Measurements from ENCODE around the gene TBC1D1. TPM values are rescaled to one million over a fixed set of nuclear protein-coding genes. Genes with fewer than 3 reads are reported as not detected.
A peak's percentile ranks its signal among the peaks of the same experiment; 100 is the strongest.

The TBC1D1 gene
- total and polyA plus RNA-seq, 2 of the 8 experiments (the other 6 are each of a cell fraction or from before 2014, with no cell fraction given): 96.9 to 162 TPM

DNA sequence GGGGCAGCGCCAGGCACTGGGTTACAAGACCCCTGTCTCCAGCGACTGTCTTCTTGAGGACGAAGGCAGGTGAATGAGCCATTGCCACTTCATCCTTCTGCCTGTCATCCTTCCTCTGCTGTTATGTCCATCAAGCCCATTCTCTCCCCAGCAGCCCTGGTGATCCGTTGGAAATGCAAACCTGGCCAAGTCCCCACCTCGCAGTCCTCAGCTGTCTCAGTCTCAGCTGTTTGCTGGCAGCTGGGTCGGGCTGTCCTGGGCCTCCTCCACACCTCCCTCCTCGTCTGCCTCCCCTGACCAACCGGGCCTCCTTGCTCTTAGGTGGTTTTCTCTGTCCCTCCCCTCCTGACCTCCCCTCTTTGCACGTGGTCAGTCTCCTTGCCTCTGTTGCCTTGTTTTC, 107.3 kb downstream of the TBC1D1 start:
- Histone ChIP-seq H3K4ac (replicated peaks; ENCODE audit: insufficient read length, low read depth, low read length) (no peak overlapping the region), H3K18ac (ENCODE audit: extremely low read depth, low read length) (no peak overlapping the region), H4K20me1 (replicated peaks in 1 of 2; ENCODE audit: control insufficient read depth in 1 of 2, insufficient read depth in 2 of 2, low read length in 2 of 2) (peaks cover 0 to 2% of the 10 kb centered on the region in 2 experiments), H3K79me1 (ENCODE audit: low read depth, low read length) (peaks cover 11% of the 10 kb centered on the region), H3K23ac (ENCODE audit: insufficient read length) (no peak overlapping the region), H3K23me2 (ENCODE audit: low read depth, low read length) (no peaks in the 10 kb centered on the region), H2BK5ac (ENCODE audit: low read depth, low read length) (no peak overlapping the region), H3K9me3 (ENCODE audit: insufficient read depth in 2 of 2, low read depth in 1 of 2, low read length in 1 of 2) (no peaks in the 10 kb centered on the region), H4K5ac (ENCODE audit: insufficient read length, low read depth, low read length) (no peak overlapping the region), H3K4me3 (ENCODE audit: extremely low read depth in 1 of 4, insufficient read depth in 2 of 4, low read depth in 3 of 4, low read length in 4 of 4) (no peak overlapping the region), H2BK15ac (ENCODE audit: low read length) (no peak overlapping the region), H3K36me3 (ENCODE audit: control insufficient read depth in 2 of 4, insufficient read depth in 4 of 4, low read length in 3 of 4) (no peaks in the 10 kb centered on the region), H2BK20ac (ENCODE audit: low read length) (no peak overlapping the region), H4K8ac (ENCODE audit: extremely low read depth, insufficient read depth, low read length) (no peak overlapping the region), H2BK12ac (ENCODE audit: low read depth, low read length) (no peak overlapping the region; the same call in 1 of the 2 replicates), H4K91ac (replicated peaks; ENCODE audit: insufficient read length, low read length) (no peak overlapping the region), H3K27me3 (replicated peaks in 1 of 4; ENCODE audit: control insufficient read depth in 3 of 4, extremely low read depth in 1 of 4, insufficient read depth in 3 of 4, low read length in 3 of 4) (no peaks in the 10 kb centered on the region), H2BK120ac (replicated peaks; ENCODE audit: low read depth, low read length) (no peak overlapping the region), H3K27ac (ENCODE audit: low read depth, low read length) (no peak overlapping the region), H3K4me2 (ENCODE audit: insufficient read depth in 1 of 2, low read depth in 2 of 2, low read length in 2 of 2) (no peak overlapping the region), H3K9ac (replicated peaks in 1 of 4; ENCODE audit: extremely low read depth in 1 of 4, low read depth in 3 of 4, low read length in 3 of 4) (no peak overlapping the region), H3K14ac (ENCODE audit: insufficient read length) (no peak overlapping the region), H3K56ac (replicated peaks; ENCODE audit: insufficient read length, low read depth, low read length) (no peak overlapping the region), H2AFZ (ENCODE audit: low read length) (no peak overlapping the region), H3K79me2 (ENCODE audit: control insufficient read depth in 1 of 2, insufficient read depth in 2 of 2, low read length in 2 of 2) (peaks cover 0 to 59% of the 10 kb centered on the region in 2 experiments; a peak in 2 of 4 replicates), H3K4me1 (replicated peaks in 1 of 4; ENCODE audit: control insufficient read depth in 3 of 4, insufficient read depth in 4 of 4, low read length in 3 of 4) (peaks cover 9 to 30% (median 22%) of the 10 kb centered on the region in 4 experiments; a peak in 6 of 7 replicates), H2AK5ac (ENCODE audit: low read depth, low read length) (0 out of 2 replicates have a peak overlapping the region, but pooled peaks have one; percentile 47)
- ChIA-PET CTCF (ENCODE audit: partially characterized antibody) (interaction anchor here (0.6 to 1.2 kb wide), 2 partner anchors 15 to 736 kb away, joined by 3 read pairs; no protein-coding TSS in a partner anchor), POLR2A (ENCODE audit: partially characterized antibody) (interaction anchor here (2.0 kb wide), 1 partner anchor 10 kb away, joined by 5 read pairs; no protein-coding TSS in a partner anchor)
- DNase-seq (ENCODE audit: low read depth in 1 of 2, low spot score in 2 of 2) (no peak), FAIRE-seq (no peak)
- no peak for TF ChIP-seq SIN3A (conservative IDR thresholded peaks at IDR 0.05 in 1 of 2, IDR thresholded peaks at IDR 0.05 in 1 of 2; ENCODE audit: low read depth in 1 of 2, low read length in 2 of 2)
- no peak for TF ChIP-seq POU5F1 (IDR thresholded peaks at IDR 0.05; ENCODE audit: low read depth, low read length)
- TF ChIP-seq CTBP2 (IDR thresholded peaks at IDR 0.05; ENCODE audit: borderline replicate concordance, insufficient read depth, insufficient read length, low read length): no peak
- 81% methylated on average over 9 of the region's 9 CpGs; no CpG with 5 or more reads in 1 of the 2 experiments for WGBS, 2 experiments (ENCODE audit: extremely low coverage in 1 of 2, insufficient coverage in 1 of 2, insufficient read length in 1 of 2, insufficient replicate concordance in 2 of 2, low coverage in 1 of 2, low lambda C conversion rate in 2 of 2, missing lambda C conversion rate in 1 of 2)
